ENCODE data around the gene SCAF1. TPM values are rescaled to one million over a fixed set of nuclear protein-coding genes. Genes with fewer than 3 reads are reported as not detected.
A peak's percentile ranks its signal among the peaks of the same experiment; 100 is the strongest.
"Not testable (repeated sequence)": the region's sequence is repeated elsewhere in the genome, so short reads cannot be mapped to it uniquely, and the experiment has no call there.

SCAF1 gene
- total RNA-seq, 1 donor from 2014 or later = 59.4 TPM

DNA sequence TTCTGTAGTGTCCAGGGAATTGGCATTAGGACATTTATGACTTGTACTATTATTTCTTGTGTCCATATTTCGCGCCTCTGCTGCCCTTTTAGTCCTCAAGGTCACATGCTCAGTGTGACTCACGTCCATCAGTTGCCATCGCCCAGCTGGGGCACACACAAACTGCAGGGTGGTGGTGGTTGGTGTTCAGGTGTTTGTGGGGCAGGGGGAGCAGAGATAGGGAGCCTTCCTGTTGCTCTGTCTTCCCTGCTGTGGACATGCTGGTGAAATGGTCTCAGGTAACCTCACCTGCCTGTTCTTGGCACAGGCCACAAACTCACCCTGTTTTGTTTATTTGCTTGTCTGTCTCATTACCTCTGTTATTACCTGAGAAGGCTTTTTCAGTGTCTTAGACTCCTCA, 28.6 kb upstream of the SCAF1 start:
- peaks cover 70% of the 10 kb centered on the region for H3K36me3 ChIP-seq
- ATAC-seq = peak in 1 of 2 donors; percentile 5

DNA sequence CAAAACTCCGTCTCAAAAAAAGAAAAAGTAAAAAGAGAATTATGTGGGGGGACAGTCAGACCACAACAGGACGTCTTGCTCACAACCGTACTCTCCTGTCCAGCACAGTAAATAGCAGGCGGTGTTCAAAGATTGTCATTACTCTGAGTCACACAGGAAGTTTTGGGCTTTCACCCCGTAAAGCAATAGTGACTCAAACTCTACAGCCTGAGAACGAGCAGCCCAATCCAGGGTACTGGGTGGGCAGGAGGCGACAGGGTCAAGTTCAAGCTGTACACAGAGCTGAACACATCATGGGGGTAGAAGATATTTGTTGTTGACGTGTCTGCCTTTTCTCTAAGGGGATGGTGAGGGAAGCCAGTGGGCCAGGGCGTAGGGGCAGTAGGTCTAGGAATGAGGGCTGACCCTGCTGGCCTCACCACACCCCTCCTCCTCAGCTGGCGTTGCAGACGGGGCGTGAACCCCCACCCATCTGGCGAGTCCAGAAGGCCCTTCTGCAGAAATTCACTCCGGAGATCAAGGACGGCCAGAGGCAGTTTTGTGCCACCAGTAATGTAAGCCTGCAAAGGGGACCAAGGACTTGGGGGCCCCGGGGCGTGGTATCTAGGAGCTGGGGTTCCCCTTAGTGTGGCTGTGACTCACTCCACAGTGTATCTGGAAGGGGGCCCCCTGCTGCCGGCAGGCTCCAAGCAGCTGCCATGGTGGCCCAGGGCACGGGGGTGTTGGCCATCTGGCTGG, 27.7 kb upstream of the SCAF1 start:
- Histone ChIP-seq H3K4me1 (peaks cover 11% of the 10 kb centered on the region), H3K4me3 (no peak overlapping the region), H3K27ac (no peak overlapping the region), H3K27me3 (ENCODE audit: low read depth) (no peaks in the 10 kb centered on the region), H3K9me3 (no peaks in the 10 kb centered on the region), H3K36me3 (peaks cover 69% of the 10 kb centered on the region)
- DNase-seq (no peak), ATAC-seq (no peak)
- TF ChIP-seq, protein P1, sequence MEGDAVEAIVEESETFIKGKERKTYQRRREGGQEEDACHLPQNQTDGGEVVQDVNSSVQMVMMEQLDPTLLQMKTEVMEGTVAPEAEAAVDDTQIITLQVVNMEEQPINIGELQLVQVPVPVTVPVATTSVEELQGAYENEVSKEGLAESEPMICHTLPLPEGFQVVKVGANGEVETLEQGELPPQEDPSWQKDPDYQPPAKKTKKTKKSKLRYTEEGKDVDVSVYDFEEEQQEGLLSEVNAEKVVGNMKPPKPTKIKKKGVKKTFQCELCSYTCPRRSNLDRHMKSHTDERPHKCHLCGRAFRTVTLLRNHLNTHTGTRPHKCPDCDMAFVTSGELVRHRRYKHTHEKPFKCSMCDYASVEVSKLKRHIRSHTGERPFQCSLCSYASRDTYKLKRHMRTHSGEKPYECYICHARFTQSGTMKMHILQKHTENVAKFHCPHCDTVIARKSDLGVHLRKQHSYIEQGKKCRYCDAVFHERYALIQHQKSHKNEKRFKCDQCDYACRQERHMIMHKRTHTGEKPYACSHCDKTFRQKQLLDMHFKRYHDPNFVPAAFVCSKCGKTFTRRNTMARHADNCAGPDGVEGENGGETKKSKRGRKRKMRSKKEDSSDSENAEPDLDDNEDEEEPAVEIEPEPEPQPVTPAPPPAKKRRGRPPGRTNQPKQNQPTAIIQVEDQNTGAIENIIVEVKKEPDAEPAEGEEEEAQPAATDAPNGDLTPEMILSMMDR (IDR thresholded peaks at IDR 0.05) = no peak
- intact Hi-C loops (cut with DNase I) = no loop called here

More for the DNA sequence above, 28.6 kb upstream of the SCAF1 start:
- H3K9me3 ChIP-seq = no peaks in the 10 kb centered on the region
- H3K4me1 ChIP-seq = peaks cover 11% of the 10 kb centered on the region
- no peak overlapping the region for H3K27ac ChIP-seq
- H3K4me3 ChIP-seq = no peak overlapping the region
- H3K27me3 ChIP-seq (ENCODE audit: low read depth) = no peaks in the 10 kb centered on the region
- TF ChIP-seq, protein P1 (IDR thresholded peaks at IDR 0.05) = no peak
- intact Hi-C loops (cut with DNase I) = no loop called here
- no peak for DNase-seq

DNA sequence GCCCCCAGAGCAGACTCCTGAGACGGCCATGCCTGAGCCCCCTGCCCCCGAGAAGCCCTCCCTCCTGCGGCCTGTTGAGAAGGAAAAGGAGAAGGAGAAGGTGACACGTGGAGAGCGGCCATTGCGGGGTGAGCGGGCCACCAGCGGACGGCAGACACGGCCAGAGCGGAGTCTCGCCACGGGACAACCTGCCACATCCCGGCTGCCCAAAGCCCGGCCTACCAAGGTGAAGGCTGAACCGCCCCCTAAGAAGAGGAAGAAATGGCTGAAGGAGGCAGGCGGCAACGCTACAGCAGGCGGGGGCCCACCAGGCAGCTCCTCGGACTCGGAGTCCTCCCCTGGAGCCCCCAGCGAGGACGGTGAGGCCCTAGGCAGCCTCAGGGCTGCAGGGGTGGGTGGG, 26.1 kb upstream of the SCAF1 start:
- H3K4me3 ChIP-seq = no peak overlapping the region
- intact Hi-C loops (cut with DNase I) = no loop called here
- H3K36me3 ChIP-seq = peaks cover 64% of the 10 kb centered on the region
- no peaks in the 10 kb centered on the region for H3K27me3 ChIP-seq (ENCODE audit: low read depth)
- no peaks in the 10 kb centered on the region for H3K9me3 ChIP-seq
- TF ChIP-seq, protein P1 (IDR thresholded peaks at IDR 0.05) = no peak
- H3K4me1 ChIP-seq = peaks cover 11% of the 10 kb centered on the region
- no peak for DNase-seq
- no peak for ATAC-seq
- H3K27ac ChIP-seq = no peak overlapping the region

DNA sequence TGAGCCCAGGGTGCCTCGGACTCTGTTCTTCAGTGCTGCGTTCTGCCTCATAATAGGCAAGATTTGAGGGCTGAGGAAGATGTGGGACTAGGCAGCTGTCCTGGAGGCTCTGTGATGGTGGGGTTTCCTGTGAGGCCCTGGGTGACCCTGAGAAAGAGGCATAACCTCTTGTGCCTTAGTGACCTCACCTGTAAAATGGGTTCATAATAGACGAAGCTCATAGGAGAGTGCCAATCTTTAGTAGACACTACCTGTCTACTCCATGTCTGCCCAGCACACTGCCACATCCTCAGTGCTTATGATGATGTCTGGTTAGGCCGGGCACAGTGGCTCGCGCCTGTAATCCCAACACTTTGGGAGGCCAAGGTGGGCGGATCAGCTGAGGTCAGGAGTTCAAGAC, 25.5 kb upstream of the SCAF1 start:
- TF ChIP-seq, protein P1 (IDR thresholded peaks at IDR 0.05) = no peak
- Histone ChIP-seq H3K4me1 (peaks cover 11% of the 10 kb centered on the region), H3K36me3 (peaks cover 62% of the 10 kb centered on the region), H3K27ac (no peak overlapping the region), H3K4me3 (no peak overlapping the region), H3K9me3 (no peaks in the 10 kb centered on the region), H3K27me3 (ENCODE audit: low read depth) (no peaks in the 10 kb centered on the region)
- no peak for DNase-seq
- no peak for ATAC-seq
- intact Hi-C loops (cut with DNase I) = no loop called here

DNA sequence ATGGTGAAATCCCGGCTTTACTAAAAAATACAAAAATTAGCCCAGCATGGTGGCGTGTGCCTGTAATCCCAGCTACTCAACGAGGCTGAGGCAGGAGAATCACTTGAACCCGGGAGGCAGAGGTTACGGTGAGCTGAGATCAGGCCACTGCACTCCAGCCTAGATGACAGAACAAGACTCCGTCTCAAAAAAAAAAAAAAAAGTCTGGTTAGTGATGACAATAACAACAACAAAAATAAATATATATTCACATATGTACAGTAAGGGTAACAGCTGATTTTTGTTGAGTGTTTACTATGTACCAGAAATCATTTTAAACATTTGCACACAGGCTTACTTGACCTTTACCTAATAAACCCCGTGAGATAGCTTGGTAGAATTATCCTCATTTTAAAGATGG, 25.1 kb upstream of the SCAF1 start:
- TF ChIP-seq, protein P1 (IDR thresholded peaks at IDR 0.05) = no peak
- no peak overlapping the region for H3K4me3 ChIP-seq
- no peaks in the 10 kb centered on the region for H3K9me3 ChIP-seq
- DNase-seq (no peak), ATAC-seq (no peak)
- no peak overlapping the region for H3K27ac ChIP-seq
- intact Hi-C loops (cut with DNase I) = no loop called here
- peaks cover 66% of the 10 kb centered on the region for H3K36me3 ChIP-seq
- H3K27me3 ChIP-seq (ENCODE audit: low read depth) = no peaks in the 10 kb centered on the region
- peaks cover 11% of the 10 kb centered on the region for H3K4me1 ChIP-seq

DNA sequence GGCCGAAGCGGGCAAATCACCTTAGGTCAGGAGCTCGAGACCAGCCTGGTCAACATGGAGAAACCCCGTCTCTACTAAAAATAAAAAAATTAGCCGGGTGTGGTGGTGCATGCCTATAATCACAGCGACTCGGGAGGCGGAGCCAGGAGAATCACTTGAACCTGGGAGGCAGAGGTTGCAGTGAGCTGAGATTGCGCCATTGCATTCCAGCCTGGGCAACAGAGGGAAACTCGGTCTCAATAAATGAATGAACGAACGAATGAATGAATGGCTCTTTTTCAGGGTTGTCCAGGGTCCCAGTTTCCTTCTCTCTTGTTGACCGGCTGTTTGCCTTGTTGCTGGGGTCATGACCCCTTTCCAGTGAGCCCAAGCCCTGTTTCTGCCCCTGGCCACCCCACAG, 24.1 kb upstream of the SCAF1 start:
- H3K4me1 ChIP-seq; intact Hi-C loops (cut with DNase I); H3K4me3 ChIP-seq; DNase-seq; H3K27me3 ChIP-seq (ENCODE audit: low read depth); H3K9me3 ChIP-seq; H3K27ac ChIP-seq; ATAC-seq: not testable (repeated sequence)
- H3K36me3 ChIP-seq = peaks cover 72% of the 10 kb centered on the region
